Adipose tissue (tissue), 3 donors: ENCODE measurements around the gene EXD2. TPM values are rescaled to one million over a fixed set of nuclear protein-coding genes. Genes with fewer than 3 reads are reported as not detected.
"Not testable (repeated sequence)": the region's sequence is repeated elsewhere in the genome, so short reads cannot be mapped to it uniquely, and the experiment has no call there.

Experiments used
- H3K27ac ChIP-seq: one replicate; pipeline ENCODE4 v1.5.1; 2013; ENCODE audit warnings: low read depth, low read length
- WGBS, 3 donors: extraction: QIAGEN DNeasy Blood & Tissue Kit; methylation state at CpG; one replicate each; pipeline ENCODE4 v1.1.7; 2013; 5-methylcytosine and 5-hydroxymethylcytosine counted together
- polyA plus RNA-seq, 3 donors: library from polyadenylated mRNA; stranded (reverse); fragments of 200-250 nt; gene quantifications; one replicate each; pipeline ENCODE4 v1.2.3, GENCODE V29; 2013
- donor health status: healthy with polysubstance abuse.
- donor health status: Bipolar disorder and iron deficiency.
- donor health status: healthy.

Gene EXD2
- polyA plus RNA-seq, 3 donors, result 5.8 to 18.5 (median 11.1) TPM

GRCh38 chr14:69266572-69267345, 75.5 kb downstream of the EXD2 start:
- H3K27ac ChIP-seq, result no peak overlapping the region
- WGBS, 3 donors, result 80 to 91% (median 84%) methylated on average over 8 of the region's 8 CpGs

GRCh38 chr14:69267492-69267891, 76.2 kb downstream of the EXD2 start:
- WGBS, 3 donors, result 73 to 97% (median 80%) methylated on average over 4 of the region's 4 CpGs

GRCh38 chr14:69268223-69268622, 76.9 kb downstream of the EXD2 start:
- no peak overlapping the region for H3K27ac ChIP-seq
- whole genome bisulfite sequencing, 3 donors, result 54 to 74% (median 69%) methylated on average over 2 of the region's 2 CpGs

More at GRCh38 chr14:69267492-69267891, 76.2 kb downstream of the EXD2 start:
- no peak overlapping the region for H3K27ac ChIP-seq

GRCh38 chr14:69268763-69269162, 77.5 kb downstream of the EXD2 start:
- no peak overlapping the region for H3K27ac ChIP-seq
- WGBS, 3 donors, result 65 to 82% (median 71%) methylated on average over 4 of the region's 4 CpGs

GRCh38 chr14:69269381-69269780, 78.1 kb downstream of the EXD2 start:
- WGBS, 3 donors, result 79 to 93% (median 89%) methylated on average over 1 of the region's 1 CpG
- H3K27ac ChIP-seq, result no peak overlapping the region

- WGBS, 3 donors, result 84 to 90% (median 89%) methylated on average over 10 of the region's 10 CpGs
- no peak overlapping the region for H3K27ac ChIP-seq
Measured at GRCh38 chr14:69270097-69270496, 78.8 kb downstream of the EXD2 start.

- no peak overlapping the region for H3K27ac ChIP-seq
- 87 to 90% (median 88%) methylated on average over 21 of the region's 21 CpGs for whole genome bisulfite sequencing, 3 donors
Measured at GRCh38 chr14:69270795-69271708, 79.8 kb downstream of the EXD2 start.

- no peak overlapping the region for H3K27ac ChIP-seq
- WGBS, 3 donors, result 51 to 59% (median 58%) methylated on average over 2 of the region's 2 CpGs
Measured at GRCh38 chr14:69274321-69274720, 83.0 kb downstream of the EXD2 start.

GRCh38 chr14:69275331-69275730, 84.0 kb downstream of the EXD2 start:
- 98 to 100% (median 99%) methylated on average over 2 of the region's 2 CpGs for WGBS, 3 donors
- H3K27ac ChIP-seq, result no peak overlapping the region

GRCh38 chr14:69277356-69277755, 86.1 kb downstream of the EXD2 start:
- 95 to 100% (median 100%) methylated on average over 2 to 3 of the region's 3 CpGs for WGBS, 3 donors
- not testable (repeated sequence) for H3K27ac ChIP-seq

GRCh38 chr14:69280746-69281291, 89.5 kb downstream of the EXD2 start:
- no peak overlapping the region for H3K27ac ChIP-seq
- WGBS, 3 donors, result 90 to 96% (median 93%) methylated on average over 9 of the region's 9 CpGs

GRCh38 chr14:69281450-69282169, 90.3 kb downstream of the EXD2 start:
- 74 to 77% (median 75%) methylated on average over 10 of the region's 10 CpGs for WGBS, 3 donors
- no peak overlapping the region for H3K27ac ChIP-seq

GRCh38 chr14:69282448-69282847, 91.2 kb downstream of the EXD2 start:
- WGBS, 3 donors, result 95 to 96% (median 95%) methylated on average over 6 of the region's 6 CpGs
- H3K27ac ChIP-seq, result no peak overlapping the region

GRCh38 chr14:69284170-69284569, 92.9 kb downstream of the EXD2 start:
- H3K27ac ChIP-seq, result no peak overlapping the region
- 76 to 84% (median 84%) methylated on average over 9 of the region's 9 CpGs for WGBS, 3 donors

- 78 to 89% (median 88%) methylated on average over 7 of the region's 7 CpGs for WGBS, 3 donors
- no peak overlapping the region for H3K27ac ChIP-seq
Measured at GRCh38 chr14:69285661-69286255, 94.5 kb downstream of the EXD2 start.

GRCh38 chr14:69287098-69288010, 96.1 kb downstream of the EXD2 start:
- 52 to 71% (median 67%) methylated on average over 9 of the region's 9 CpGs for WGBS, 3 donors
- H3K27ac ChIP-seq, result no peak overlapping the region
